ENCODE results near the gene EHBP1.
A peak's percentile ranks its signal among the peaks of the same experiment; 100 is the strongest.

EHBP1 gene

DNA sequence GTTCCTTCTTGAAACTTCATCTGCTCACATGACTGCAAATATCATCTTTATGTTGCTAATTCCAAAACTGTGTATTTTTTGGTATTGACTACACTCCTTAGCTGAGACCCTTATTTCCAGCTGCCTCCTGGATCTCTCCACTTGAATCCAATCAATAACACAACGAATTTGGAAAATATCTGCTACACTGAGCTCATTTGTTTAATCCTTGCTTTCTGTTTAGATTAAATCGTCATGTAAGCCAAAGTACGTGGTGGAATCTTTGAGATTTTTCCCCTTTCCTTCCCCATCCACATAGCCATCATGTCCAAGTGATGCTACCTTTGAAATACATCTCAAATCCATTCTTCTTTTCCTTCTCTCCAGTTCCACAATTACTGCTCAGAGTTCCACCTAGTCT lies 360.8 kb downstream of the EHBP1 start:
- DNase-seq (ENCODE audit: low spot score): no peak
- Histone ChIP-seq H3K4ac (ENCODE audit: low read length) (no peak overlapping the region), H2BK12ac (ENCODE audit: low read length) (no peak overlapping the region), H3K4me3 (ENCODE audit: low read length in 2 of 2) (no peak overlapping the region), H3K14ac (ENCODE audit: low read length) (no peak overlapping the region), H2AFZ (ENCODE audit: low read length) (no peak overlapping the region), H3K27ac (replicated peaks; ENCODE audit: low read length) (peak overlapping the region; percentile 22), H4K91ac (ENCODE audit: low read depth, low read length, poor library complexity) (no peak overlapping the region), H2BK15ac (ENCODE audit: low read length) (no peak overlapping the region), H4K8ac (ENCODE audit: low read depth, low read length) (no peak overlapping the region), H3K9me3 (replicated peaks in 1 of 2; ENCODE audit: control insufficient read depth in 2 of 2, insufficient read depth in 1 of 2, low read depth in 1 of 2, low read length in 2 of 2) (no peaks in the 10 kb centered on the region), H3K36me3 (replicated peaks in 1 of 2; ENCODE audit: control insufficient read depth in 2 of 2, insufficient read depth in 2 of 2, low read length in 2 of 2) (no peaks in the 10 kb centered on the region), H2BK5ac (ENCODE audit: low read length) (no peak overlapping the region), H2AK5ac (ENCODE audit: low read depth, low read length) (no peak overlapping the region), H3K27me3 (ENCODE audit: control insufficient read depth in 3 of 3, insufficient read depth in 3 of 3, low read depth in 1 of 3, low read length in 3 of 3) (peaks cover 0 to 66% (median 0%) of the 10 kb centered on the region in 3 experiments), H3K18ac (ENCODE audit: low read length) (no peak overlapping the region), H2BK120ac (ENCODE audit: low read depth, low read length) (no peak overlapping the region), H3K4me1 (ENCODE audit: control insufficient read depth in 2 of 2, insufficient read depth in 1 of 2, low read depth in 1 of 2, low read length in 2 of 2) (peaks cover 0 to 3% of the 10 kb centered on the region in 2 donors), H3K4me2 (ENCODE audit: insufficient read depth, low read length, poor library complexity, severe bottlenecking) (no peak overlapping the region), H3K79me1 (ENCODE audit: low read depth, low read length) (no peaks in the 10 kb centered on the region), H3K23ac (ENCODE audit: low read depth, low read length, poor library complexity) (no peak overlapping the region), H3K9ac (ENCODE audit: low read depth, low read length, poor library complexity) (no peak overlapping the region)
- WGBS, 2 donors (ENCODE audit: extremely low coverage in 2 of 2, insufficient read length in 2 of 2, insufficient replicate concordance in 1 of 2): no CpG with 5 or more reads among the region's 3 CpGs

DNA sequence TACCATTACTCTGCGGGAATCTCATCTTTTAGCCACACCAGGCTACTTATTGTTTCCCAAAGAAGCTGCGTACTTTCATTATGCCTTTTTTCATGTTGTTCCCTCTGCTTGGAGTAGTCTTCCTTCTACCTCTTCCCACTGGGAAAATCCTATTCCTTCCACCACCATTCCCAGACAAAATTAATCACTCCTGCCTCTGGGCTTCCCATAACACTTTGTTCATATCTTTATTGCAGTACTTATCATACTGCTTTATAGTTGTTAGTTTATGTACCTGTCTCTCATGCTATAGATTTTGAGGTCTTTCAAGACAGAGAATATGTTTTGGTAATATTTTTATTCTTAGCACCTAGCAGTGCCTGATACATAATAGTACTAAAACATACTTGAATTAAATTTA lies 361.3 kb downstream of the EHBP1 start:
- Histone ChIP-seq H3K23ac (ENCODE audit: low read depth, low read length, poor library complexity) (no peak overlapping the region), H3K9me3 (replicated peaks in 1 of 2; ENCODE audit: control insufficient read depth in 2 of 2, insufficient read depth in 1 of 2, low read depth in 1 of 2, low read length in 2 of 2) (no peaks in the 10 kb centered on the region), H4K8ac (ENCODE audit: low read depth, low read length) (no peak overlapping the region), H3K4ac (ENCODE audit: low read length) (no peak overlapping the region), H3K9ac (ENCODE audit: low read depth, low read length, poor library complexity) (no peak overlapping the region), H3K79me1 (ENCODE audit: low read depth, low read length) (no peaks in the 10 kb centered on the region), H3K4me3 (ENCODE audit: low read length in 2 of 2) (no peak overlapping the region), H3K27ac (replicated peaks; ENCODE audit: low read length) (peak overlapping the region; percentile 22), H3K14ac (ENCODE audit: low read length) (no peak overlapping the region), H3K4me1 (ENCODE audit: control insufficient read depth in 2 of 2, insufficient read depth in 1 of 2, low read depth in 1 of 2, low read length in 2 of 2) (peaks cover 0 to 3% of the 10 kb centered on the region in 2 donors), H4K91ac (ENCODE audit: low read depth, low read length, poor library complexity) (no peak overlapping the region), H3K36me3 (replicated peaks in 1 of 2; ENCODE audit: control insufficient read depth in 2 of 2, insufficient read depth in 2 of 2, low read length in 2 of 2) (no peaks in the 10 kb centered on the region), H2AFZ (ENCODE audit: low read length) (no peak overlapping the region), H2BK12ac (ENCODE audit: low read length) (no peak overlapping the region), H3K4me2 (ENCODE audit: insufficient read depth, low read length, poor library complexity, severe bottlenecking) (no peak overlapping the region), H3K27me3 (ENCODE audit: control insufficient read depth in 3 of 3, insufficient read depth in 3 of 3, low read depth in 1 of 3, low read length in 3 of 3) (peaks cover 0 to 65% (median 0%) of the 10 kb centered on the region in 3 experiments), H2BK15ac (ENCODE audit: low read length) (no peak overlapping the region), H2AK5ac (ENCODE audit: low read depth, low read length) (no peak overlapping the region), H2BK5ac (ENCODE audit: low read length) (no peak overlapping the region), H2BK120ac (ENCODE audit: low read depth, low read length) (no peak overlapping the region), H3K18ac (ENCODE audit: low read length) (no peak overlapping the region)
- no peak for DNase-seq (ENCODE audit: low spot score)
- WGBS, 2 donors (ENCODE audit: extremely low coverage in 2 of 2, insufficient read length in 2 of 2, insufficient replicate concordance in 1 of 2): no CpG with 5 or more reads among the region's 2 CpGs

DNA sequence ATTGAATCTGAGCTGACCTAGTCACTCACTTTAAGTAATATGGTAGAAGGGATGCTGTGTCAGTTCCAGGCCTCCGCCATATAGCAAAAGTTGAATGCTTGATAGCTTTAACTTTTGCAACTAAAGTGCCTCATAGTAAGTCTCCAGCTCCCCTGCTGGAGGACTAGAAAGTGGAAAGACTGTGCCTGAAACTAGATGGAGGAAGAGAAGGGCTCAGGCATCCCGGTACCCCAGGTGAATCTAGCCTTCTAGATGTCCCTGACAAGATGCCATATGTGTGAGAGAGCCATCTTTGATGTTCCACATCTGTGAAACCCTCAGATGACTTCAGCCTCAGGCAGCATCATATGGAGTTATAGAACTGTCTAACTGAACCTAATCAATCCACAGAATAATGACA lies 366.2 kb downstream of the EHBP1 start:
- no peak for DNase-seq (ENCODE audit: low spot score)
- Histone ChIP-seq H3K4me1 (ENCODE audit: control insufficient read depth in 2 of 2, insufficient read depth in 1 of 2, low read depth in 1 of 2, low read length in 2 of 2) (no peaks in the 10 kb centered on the region), H3K4me2 (ENCODE audit: insufficient read depth, low read length, poor library complexity, severe bottlenecking) (no peak overlapping the region), H3K27ac (replicated peaks; ENCODE audit: low read length) (no peak overlapping the region), H3K4ac (ENCODE audit: low read length) (no peak overlapping the region), H3K9me3 (replicated peaks in 1 of 2; ENCODE audit: control insufficient read depth in 2 of 2, insufficient read depth in 1 of 2, low read depth in 1 of 2, low read length in 2 of 2) (no peaks in the 10 kb centered on the region), H2AFZ (ENCODE audit: low read length) (no peak overlapping the region), H2BK120ac (ENCODE audit: low read depth, low read length) (no peak overlapping the region), H3K9ac (ENCODE audit: low read depth, low read length, poor library complexity) (no peak overlapping the region), H2AK5ac (ENCODE audit: low read depth, low read length) (no peak overlapping the region), H3K27me3 (ENCODE audit: control insufficient read depth in 3 of 3, insufficient read depth in 3 of 3, low read depth in 1 of 3, low read length in 3 of 3) (peaks cover 0 to 21% (median 0%) of the 10 kb centered on the region in 3 experiments), H3K79me1 (ENCODE audit: low read depth, low read length) (peaks cover 2% of the 10 kb centered on the region), H3K23ac (ENCODE audit: low read depth, low read length, poor library complexity) (no peak overlapping the region), H2BK12ac (ENCODE audit: low read length) (no peak overlapping the region), H3K36me3 (replicated peaks in 1 of 2; ENCODE audit: control insufficient read depth in 2 of 2, insufficient read depth in 2 of 2, low read length in 2 of 2) (no peaks in the 10 kb centered on the region), H2BK5ac (ENCODE audit: low read length) (no peak overlapping the region), H2BK15ac (ENCODE audit: low read length) (no peak overlapping the region), H4K8ac (ENCODE audit: low read depth, low read length) (no peak overlapping the region), H3K18ac (ENCODE audit: low read length) (no peak overlapping the region), H3K14ac (ENCODE audit: low read length) (no peak overlapping the region), H3K4me3 (ENCODE audit: low read length in 2 of 2) (no peak overlapping the region), H4K91ac (ENCODE audit: low read depth, low read length, poor library complexity) (no peak overlapping the region)
- WGBS, 2 donors (ENCODE audit: extremely low coverage in 2 of 2, insufficient read length in 2 of 2, insufficient replicate concordance in 1 of 2): no CpG with 5 or more reads among the region's 2 CpGs

DNA sequence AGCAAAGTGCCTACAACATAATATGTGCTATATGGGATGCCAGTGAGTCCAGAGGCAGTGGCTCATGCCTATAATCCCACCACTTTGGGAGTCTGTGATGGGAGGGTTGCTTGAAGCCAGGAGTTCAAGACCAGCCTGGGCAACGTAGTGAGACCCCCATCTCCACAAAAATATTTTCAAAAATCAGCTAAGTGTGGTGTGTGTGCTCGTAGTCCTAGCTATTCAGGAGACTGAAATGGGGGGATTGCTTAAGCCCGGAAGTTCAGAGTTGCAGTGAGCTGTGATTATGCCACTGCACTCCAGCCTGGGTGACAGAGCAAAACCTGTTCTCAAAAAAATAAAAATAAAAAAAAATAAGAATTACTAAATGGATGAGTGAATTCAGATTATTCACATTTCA lies 368.5 kb downstream of the EHBP1 start:
- Histone ChIP-seq H3K27ac (replicated peaks; ENCODE audit: low read length) (no peak overlapping the region), H3K4ac (ENCODE audit: low read length) (no peak overlapping the region), H2BK12ac (ENCODE audit: low read length) (no peak overlapping the region), H3K9ac (ENCODE audit: low read depth, low read length, poor library complexity) (no peak overlapping the region), H3K4me1 (ENCODE audit: control insufficient read depth in 2 of 2, insufficient read depth in 1 of 2, low read depth in 1 of 2, low read length in 2 of 2) (no peaks in the 10 kb centered on the region), H3K18ac (ENCODE audit: low read length) (no peak overlapping the region), H3K36me3 (replicated peaks in 1 of 2; ENCODE audit: control insufficient read depth in 2 of 2, insufficient read depth in 2 of 2, low read length in 2 of 2) (no peaks in the 10 kb centered on the region), H2AK5ac (ENCODE audit: low read depth, low read length) (no peak overlapping the region), H3K23ac (ENCODE audit: low read depth, low read length, poor library complexity) (no peak overlapping the region), H2BK15ac (ENCODE audit: low read length) (no peak overlapping the region), H2BK120ac (ENCODE audit: low read depth, low read length) (no peak overlapping the region), H3K4me2 (ENCODE audit: insufficient read depth, low read length, poor library complexity, severe bottlenecking) (no peak overlapping the region), H3K79me1 (ENCODE audit: low read depth, low read length) (peaks cover 2% of the 10 kb centered on the region), H2BK5ac (ENCODE audit: low read length) (no peak overlapping the region), H4K8ac (ENCODE audit: low read depth, low read length) (no peak overlapping the region), H3K14ac (ENCODE audit: low read length) (no peak overlapping the region), H2AFZ (ENCODE audit: low read length) (no peak overlapping the region), H3K9me3 (replicated peaks in 1 of 2; ENCODE audit: control insufficient read depth in 2 of 2, insufficient read depth in 1 of 2, low read depth in 1 of 2, low read length in 2 of 2) (no peaks in the 10 kb centered on the region), H3K27me3 (ENCODE audit: control insufficient read depth in 3 of 3, insufficient read depth in 3 of 3, low read depth in 1 of 3, low read length in 3 of 3) (peaks cover 0 to 5% (median 0%) of the 10 kb centered on the region in 3 experiments), H4K91ac (ENCODE audit: low read depth, low read length, poor library complexity) (no peak overlapping the region), H3K4me3 (ENCODE audit: low read length in 2 of 2) (no peak overlapping the region)
- WGBS, 2 donors (ENCODE audit: extremely low coverage in 2 of 2, insufficient read length in 2 of 2, insufficient replicate concordance in 1 of 2): no CpG with 5 or more reads among the region's 3 CpGs
- no peak for DNase-seq (ENCODE audit: low spot score)
